SK-N-SH (cell line): Measurements from ENCODE around the gene GGA3. TPM values are rescaled to one million over a fixed set of nuclear protein-coding genes. Genes with fewer than 3 reads are reported as not detected.
A peak's percentile ranks its signal among the peaks of the same experiment; 100 is the strongest.

Experiments
- CTCF ChIA-PET: fragments of 300-600, 350-600 bp; formaldehyde crosslinking; extraction: SDS; loops from one replicate; lab custom pipeline; 2021; lab: Yijun Ruan, JAX
- POLR2A ChIA-PET: fragments of 350-600 bp; sonication (Branson Sonifier 250); formaldehyde crosslinking; extraction: SDS; loops from one replicate; lab custom pipeline; 2020; ENCODE audit warnings: antibody characterized with exemption, inconsistent platforms; lab: Yijun Ruan, JAX
- DNase-seq: peaks from one replicate; pipeline ENCODE4 v3.0.0; 2012
- H2AFZ ChIP-seq: fragments of 200-600 bp; sonication (generic); 2 replicates; pipeline ENCODE4 v1.8.1; 2016; ENCODE audit warnings: antibody characterized with exemption, mild to moderate bottlenecking, low read depth
- H3F3A ChIP-seq: fragments of 200-600 bp; sonication (generic); replicated peaks from 2 replicates; pipeline ENCODE3; 2016; ENCODE audit warnings: antibody characterized with exemption, mild to moderate bottlenecking; ENCODE audit not compliant: insufficient read depth
- H3K27ac ChIP-seq, 2 experiments: fragments of 200-500 bp in 1 of 2; fragments of 200-600 bp in 1 of 2; sonication (Bioruptor generic) in 1 of 2; sonication (generic), shearing (Covaris generic) in 1 of 2; 2 replicates each; pipeline versions ENCODE4 v1.5.1 to v1.6.1; 2014 to 2016; ENCODE audit warnings: low read depth in 2 of 2, inconsistent platforms in 1 of 2, low read length in 1 of 2, mild to moderate bottlenecking in 1 of 2, mixed read lengths in 1 of 2
- H3K27me3 ChIP-seq: fragments of 200-600 bp; sonication (generic), shearing (Covaris generic); 2 replicates; pipeline ENCODE4 v1.6.1; 2016; ENCODE audit warnings: mixed run types; ENCODE audit not compliant: insufficient read depth
- H3K36me3 ChIP-seq, 2 experiments: fragments of 200-500 bp in 1 of 2; fragments of 200-600 bp in 1 of 2; sonication (Bioruptor generic) in 1 of 2; sonication (generic) in 1 of 2; replicated peaks in 1 of 2; 2 replicates each; pipeline versions ENCODE3 to v1.5.1; 2014 to 2016; ENCODE audit warnings: low read length in 1 of 2, mild to moderate bottlenecking in 1 of 2; ENCODE audit not compliant: insufficient read depth in 2 of 2, control insufficient read depth in 1 of 2
- H3K4me1 ChIP-seq, 2 experiments: fragments of 200-500 bp in 1 of 2; fragments of 200-600 bp in 1 of 2; sonication (Bioruptor generic) in 1 of 2; sonication (generic), shearing (Covaris generic) in 1 of 2; 2 replicates each; pipeline versions ENCODE4 v1.5.1 to v1.6.1; 2014 to 2016; ENCODE audit warnings: low read depth in 1 of 2, low read length in 1 of 2, mixed run types in 1 of 2; ENCODE audit not compliant: insufficient read depth in 2 of 2, control insufficient read depth in 1 of 2
- H3K4me2 ChIP-seq: fragments of 200-600 bp; sonication (generic), shearing (Covaris generic); 2 replicates; pipeline ENCODE4 v1.6.1; 2017; ENCODE audit warnings: mixed run types
- H3K4me3 ChIP-seq, 2 experiments: fragments of 200-500 bp in 1 of 2; fragments of 200-600 bp in 1 of 2; sonication (Bioruptor generic) in 1 of 2; sonication (generic), shearing (Covaris generic) in 1 of 2; 2 replicates each; pipeline versions ENCODE4 v1.5.1 to v1.8.1; 2014 to 2016; ENCODE audit warnings: low read depth in 2 of 2, inconsistent platforms in 1 of 2, low read length in 1 of 2, mild to moderate bottlenecking in 1 of 2, mixed read lengths in 1 of 2, moderate library complexity in 1 of 2
- H3K79me2 ChIP-seq: fragments of 200-600 bp; sonication (generic); 2 replicates; pipeline ENCODE4 v1.8.1; 2017; ENCODE audit warnings: mild to moderate bottlenecking; ENCODE audit not compliant: insufficient read depth
- H3K9ac ChIP-seq: fragments of 200-600 bp; sonication (generic); 2 replicates; pipeline ENCODE4 v1.6.1; 2017; ENCODE audit warnings: mixed run types
- H3K9me2 ChIP-seq: fragments of 200-600 bp; sonication (generic); 2 replicates; pipeline ENCODE4 v1.6.1; 2017; ENCODE audit warnings: mixed run types
- H3K9me3 ChIP-seq: fragments of 200-600 bp; sonication (generic); 2 replicates; pipeline ENCODE4 v1.6.1; 2017; ENCODE audit warnings: mixed run types, mild to moderate bottlenecking, moderate library complexity
- H4K20me1 ChIP-seq: fragments of 200-600 bp; sonication (generic); 2 replicates; pipeline ENCODE4 v1.6.1; 2017; ENCODE audit warnings: mild to moderate bottlenecking, mixed run types; ENCODE audit not compliant: insufficient read depth
- CHD2 ChIP-seq: fragments of 150-350 bp; IDR thresholded peaks from 2 replicates; pipeline ENCODE4 v1.6.1; 2018; ENCODE audit warnings: low read length; ENCODE audit not compliant: partially characterized antibody
- EZH2phosphoT487 ChIP-seq: fragments of 200-600 bp; sonication (generic); IDR thresholded peaks from 2 replicates; pipeline ENCODE4 v1.6.1; 2017; ENCODE audit warnings: low read depth, mixed run types, mild to moderate bottlenecking, antibody characterized with exemption, moderate library complexity, borderline replicate concordance
- FOSL2 ChIP-seq: IDR thresholded peaks from 2 replicates; pipeline ENCODE4 v1.4.0; 2012; ENCODE audit warnings: low read depth, mild to moderate bottlenecking, moderate library complexity, borderline replicate concordance
- FOXJ3 ChIP-seq: sonication (generic); formaldehyde crosslinking; IDR thresholded peaks from 2 replicates; pipeline ENCODE4 v1.5.1; 2020; ENCODE audit warnings: mild to moderate bottlenecking, missing genetic modification reagents
- FOXM1 ChIP-seq: IDR thresholded peaks from 2 replicates; pipeline ENCODE4 v1.4.0; 2012; ENCODE audit warnings: low read depth, mild to moderate bottlenecking
- GABPA ChIP-seq: IDR thresholded peaks from 2 replicates; pipeline ENCODE4 v1.4.0; 2012; ENCODE audit warnings: low read depth, mild to moderate bottlenecking
- GATA2 ChIP-seq: sonication (generic); formaldehyde crosslinking; IDR thresholded peaks from 2 replicates; pipeline ENCODE4 v1.5.0; 2020; ENCODE audit warnings: mild to moderate bottlenecking, missing genetic modification reagents
- JUND ChIP-seq: IDR thresholded peaks from 2 replicates; pipeline ENCODE4 v1.4.0; 2012
- MEF2A ChIP-seq: IDR thresholded peaks from 2 replicates; pipeline ENCODE4 v1.4.0; 2012; ENCODE audit warnings: low read depth, borderline replicate concordance
- MXI1 ChIP-seq: IDR thresholded peaks from 2 replicates; pipeline ENCODE4 v1.6.1; 2012; ENCODE audit warnings: mild to moderate bottlenecking, low read depth, low read length, improper control_type of control experiment
- NRF1 ChIP-seq: IDR thresholded peaks from 2 replicates; pipeline ENCODE4 v1.6.1; 2012; ENCODE audit warnings: low read depth, mild to moderate bottlenecking, low read length
- POLR2AphosphoS5 ChIP-seq: IDR thresholded peaks from 2 replicates; pipeline ENCODE4 v1.6.1; 2012; ENCODE audit warnings: low read depth, low read length
- RCOR1 ChIP-seq: fragments of 150-350 bp; IDR thresholded peaks from 2 replicates; pipeline ENCODE4 v1.6.1; 2017; ENCODE audit warnings: antibody characterized with exemption, low read length
- REST ChIP-seq: IDR thresholded peaks from 2 replicates; pipeline ENCODE4 v1.6.1; 2012; ENCODE audit warnings: mild to moderate bottlenecking, low read depth, low read length, moderate library complexity
- RFX5 ChIP-seq: IDR thresholded peaks from 2 replicates; pipeline ENCODE4 v1.6.1; 2012; ENCODE audit warnings: mild to moderate bottlenecking, improper control_type of control experiment, low read length
- SIN3A ChIP-seq: IDR thresholded peaks from 2 replicates; pipeline ENCODE4 v1.6.1; 2012; ENCODE audit warnings: low read depth, mild to moderate bottlenecking, low read length, moderate library complexity, borderline replicate concordance
- TCF12 ChIP-seq: IDR thresholded peaks from 2 replicates; pipeline ENCODE4 v1.4.0; 2012
- TEAD4 ChIP-seq: IDR thresholded peaks from 2 replicates; pipeline ENCODE4 v1.4.0; 2012; ENCODE audit warnings: mild to moderate bottlenecking, borderline replicate concordance; ENCODE audit not compliant: insufficient read depth
- USF2 ChIP-seq: fragments of 150-350 bp; IDR thresholded peaks from 2 replicates; pipeline ENCODE4 v1.6.1; 2017; ENCODE audit warnings: antibody characterized with exemption, low read length, low read depth, borderline replicate concordance
- YY1 ChIP-seq: IDR thresholded peaks from 2 replicates; pipeline ENCODE4 v1.4.0; 2012; ENCODE audit warnings: low read depth, mild to moderate bottlenecking
- WGBS: methylation state at CpG from one replicate; pipeline ENCODE4 v1.1.6; 2017; ENCODE audit warnings: low lambda C conversion rate; 5-methylcytosine and 5-hydroxymethylcytosine counted together
- polyA plus RNA-seq, 3 experiments: library from polyadenylated mRNA; depleted of rRNA; stranded (reverse); fragments of >200 nt; gene quantifications; 2 replicates each; pipeline ENCODE4 v1.2.3, GENCODE V29; 2012
- TF ChIP-seq, protein P1 (sequence below): IDR thresholded peaks from 2 replicates; pipeline ENCODE4 v1.4.0; 2012; ENCODE audit warnings: low read depth
- TF ChIP-seq, protein P2 (sequence below): IDR thresholded peaks from 2 replicates; pipeline ENCODE4 v1.4.0; 2012; ENCODE audit warnings: low read depth, borderline replicate concordance
- TF ChIP-seq, protein P3 (sequence below): IDR thresholded peaks from 2 replicates; pipeline ENCODE4 v1.4.0; 2012; ENCODE audit warnings: low read depth, borderline replicate concordance
- TF ChIP-seq, protein P4 (sequence below): IDR thresholded peaks from 2 replicates; pipeline ENCODE4; 2012

Gene GGA3
- polyA plus RNA-seq, 1 of the 3 experiments (the other 2 are of a cell fraction) = 42.5 TPM

DNA sequence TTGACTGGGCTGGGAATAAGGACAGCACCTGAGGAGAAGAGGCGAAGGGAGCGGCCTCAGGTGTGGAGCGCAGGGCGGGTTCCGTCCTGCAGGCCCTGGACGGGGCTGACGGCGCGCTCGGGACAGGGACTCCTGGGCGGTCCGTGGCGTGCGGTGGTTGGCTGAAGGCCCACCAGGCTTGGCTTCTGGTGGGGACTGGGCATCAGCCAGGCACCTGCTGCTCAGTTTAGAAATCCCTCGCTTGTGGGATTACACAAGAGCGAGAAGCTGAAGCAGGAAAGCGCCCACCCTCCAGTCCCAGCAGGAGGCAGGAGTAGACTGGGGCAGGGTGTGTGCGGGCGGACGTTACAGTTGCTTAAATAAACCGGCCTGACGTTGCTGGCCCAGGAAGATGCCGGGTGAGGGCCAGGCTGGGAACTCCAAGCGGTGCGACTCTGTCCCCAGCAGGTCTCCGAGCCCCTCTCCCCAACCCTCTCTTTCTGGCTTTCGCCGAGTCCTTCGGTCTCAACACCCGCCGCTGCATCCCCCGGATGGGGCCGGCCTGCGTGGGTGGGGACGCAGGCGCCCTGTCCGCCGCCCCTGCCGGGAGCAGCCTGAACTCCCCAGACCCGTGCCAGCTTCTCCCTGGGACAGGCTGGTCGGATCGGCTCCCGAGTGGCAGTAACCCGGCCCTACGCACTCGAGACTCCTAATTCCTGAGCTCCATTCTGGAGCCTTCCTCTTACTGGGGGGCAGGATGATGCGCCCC lies 9.0 kb upstream of the GGA3 start:
- Histone ChIP-seq H3K4me3 (peak overlapping the region; percentile 74 to 82), H3K9me2 (no peaks in the 10 kb centered on the region), H3F3A (peaks cover 6% of the 10 kb centered on the region), H3K27ac (peak overlapping the region; percentile 74 to 97), H3K9me3 (no peaks in the 10 kb centered on the region), H3K36me3 (peaks cover 12 to 18% of the 10 kb centered on the region in 2 experiments), H3K9ac (peak overlapping the region; percentile 85), H4K20me1 (no peaks in the 10 kb centered on the region), H3K27me3 (no peaks in the 10 kb centered on the region), H3K4me1 (peaks cover 24 to 44% of the 10 kb centered on the region in 2 experiments; a peak in 3 of 4 replicates), H2AFZ (peak overlapping the region; percentile 100), H3K4me2 (peak overlapping the region; percentile 95), H3K79me2 (peaks cover 9% of the 10 kb centered on the region)
- peak; percentile 92 for DNase-seq
- POLR2A ChIA-PET = interaction anchor here (0.7 to 5.3 kb wide), 16 partner anchors 9 to 397 kb away, joined by 3 to 67 read pairs (median 4); partner anchors contain the start of genes GGA3, GRB2, MRPL58 and MRPS7
- CTCF ChIA-PET = interaction anchor here (0.5 to 6.8 kb wide), 67 partner anchors 10 to 558 kb away, joined by 3 to 102 read pairs (median 4); partner anchors contain the start of genes ATP5PD, GGA3, GRB2 and KCTD2
- WGBS = 4% methylated on average over 37 of the region's 47 CpGs
- TF ChIP-seq, protein P1, sequence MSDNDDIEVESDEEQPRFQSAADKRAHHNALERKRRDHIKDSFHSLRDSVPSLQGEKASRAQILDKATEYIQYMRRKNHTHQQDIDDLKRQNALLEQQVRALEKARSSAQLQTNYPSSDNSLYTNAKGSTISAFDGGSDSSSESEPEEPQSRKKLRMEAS = peak; percentile 47; the same call in 1 of the 2 replicates
- no peak for TF ChIP-seq EZH2phosphoT487
- TF ChIP-seq, protein P2, sequence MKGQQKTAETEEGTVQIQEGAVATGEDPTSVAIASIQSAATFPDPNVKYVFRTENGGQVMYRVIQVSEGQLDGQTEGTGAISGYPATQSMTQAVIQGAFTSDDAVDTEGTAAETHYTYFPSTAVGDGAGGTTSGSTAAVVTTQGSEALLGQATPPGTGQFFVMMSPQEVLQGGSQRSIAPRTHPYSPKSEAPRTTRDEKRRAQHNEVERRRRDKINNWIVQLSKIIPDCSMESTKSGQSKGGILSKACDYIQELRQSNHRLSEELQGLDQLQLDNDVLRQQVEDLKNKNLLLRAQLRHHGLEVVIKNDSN = no peak
- TF ChIP-seq RCOR1 = no peak; the same call in 1 of the 2 replicates
- TF ChIP-seq NRF1 = peak; percentile 53
- no peak for TF ChIP-seq JUND
- TF ChIP-seq TEAD4 = no peak
- TF ChIP-seq, protein P3, sequence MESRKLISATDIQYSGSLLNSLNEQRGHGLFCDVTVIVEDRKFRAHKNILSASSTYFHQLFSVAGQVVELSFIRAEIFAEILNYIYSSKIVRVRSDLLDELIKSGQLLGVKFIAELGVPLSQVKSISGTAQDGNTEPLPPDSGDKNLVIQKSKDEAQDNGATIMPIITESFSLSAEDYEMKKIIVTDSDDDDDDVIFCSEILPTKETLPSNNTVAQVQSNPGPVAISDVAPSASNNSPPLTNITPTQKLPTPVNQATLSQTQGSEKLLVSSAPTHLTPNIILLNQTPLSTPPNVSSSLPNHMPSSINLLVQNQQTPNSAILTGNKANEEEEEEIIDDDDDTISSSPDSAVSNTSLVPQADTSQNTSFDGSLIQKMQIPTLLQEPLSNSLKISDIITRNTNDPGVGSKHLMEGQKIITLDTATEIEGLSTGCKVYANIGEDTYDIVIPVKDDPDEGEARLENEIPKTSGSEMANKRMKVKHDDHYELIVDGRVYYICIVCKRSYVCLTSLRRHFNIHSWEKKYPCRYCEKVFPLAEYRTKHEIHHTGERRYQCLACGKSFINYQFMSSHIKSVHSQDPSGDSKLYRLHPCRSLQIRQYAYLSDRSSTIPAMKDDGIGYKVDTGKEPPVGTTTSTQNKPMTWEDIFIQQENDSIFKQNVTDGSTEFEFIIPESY = no peak
- TF ChIP-seq REST = 0 out of 2 replicates have a peak, but pooled peaks have one; percentile 45
- 0 out of 2 replicates have a peak, but pooled peaks have one; percentile 10 for TF ChIP-seq YY1
- no peak for TF ChIP-seq FOXJ3 (CRISPR knock-in tag)
- TF ChIP-seq RFX5 = no peak
- TF ChIP-seq POLR2AphosphoS5 = no peak; the same call in 1 of the 2 replicates
- no peak for TF ChIP-seq TCF12
- TF ChIP-seq, protein P4, sequence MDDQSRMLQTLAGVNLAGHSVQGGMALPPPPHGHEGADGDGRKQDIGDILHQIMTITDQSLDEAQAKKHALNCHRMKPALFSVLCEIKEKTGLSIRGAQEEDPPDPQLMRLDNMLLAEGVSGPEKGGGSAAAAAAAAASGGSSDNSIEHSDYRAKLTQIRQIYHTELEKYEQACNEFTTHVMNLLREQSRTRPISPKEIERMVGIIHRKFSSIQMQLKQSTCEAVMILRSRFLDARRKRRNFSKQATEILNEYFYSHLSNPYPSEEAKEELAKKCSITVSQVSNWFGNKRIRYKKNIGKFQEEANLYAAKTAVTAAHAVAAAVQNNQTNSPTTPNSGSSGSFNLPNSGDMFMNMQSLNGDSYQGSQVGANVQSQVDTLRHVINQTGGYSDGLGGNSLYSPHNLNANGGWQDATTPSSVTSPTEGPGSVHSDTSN = no peak
- TF ChIP-seq MEF2A = no peak
- peak; percentile 32 for TF ChIP-seq CHD2
- TF ChIP-seq GABPA = no peak; the same call in 1 of the 2 replicates
- TF ChIP-seq SIN3A = 0 out of 2 replicates have a peak, but pooled peaks have one; percentile 67
- no peak for TF ChIP-seq FOSL2
- TF ChIP-seq MXI1 = peak; percentile 51; the same call in 1 of the 2 replicates
- TF ChIP-seq GATA2 = no peak
- TF ChIP-seq USF2 = no peak
- no peak for TF ChIP-seq FOXM1
